Uterus (tissue), 2 donors: ENCODE results near the gene IL32.

Source experiments
- POLR2A ChIP-seq, 2 donors: fragments of 450-650 bp; IDR thresholded peaks; one replicate each; pipeline ENCODE4 v1.6.1; 2016; ENCODE audit warnings: antibody characterized with exemption in 2 of 2, mild to moderate bottlenecking in 1 of 2, moderate library complexity in 1 of 2
- TF ChIP-seq, protein P1 (sequence below), 4 experiments: fragments of 200-600 bp in 2 of 4; fragments of 450-650 bp in 2 of 4; sonication (generic) in 2 of 4; IDR thresholded peaks; one replicate each; pipeline ENCODE4 v1.5.1; 2016 to 2019; ENCODE audit warnings: antibody characterized with exemption in 4 of 4, mild to moderate bottlenecking in 2 of 4, moderate library complexity in 1 of 4

DNA sequence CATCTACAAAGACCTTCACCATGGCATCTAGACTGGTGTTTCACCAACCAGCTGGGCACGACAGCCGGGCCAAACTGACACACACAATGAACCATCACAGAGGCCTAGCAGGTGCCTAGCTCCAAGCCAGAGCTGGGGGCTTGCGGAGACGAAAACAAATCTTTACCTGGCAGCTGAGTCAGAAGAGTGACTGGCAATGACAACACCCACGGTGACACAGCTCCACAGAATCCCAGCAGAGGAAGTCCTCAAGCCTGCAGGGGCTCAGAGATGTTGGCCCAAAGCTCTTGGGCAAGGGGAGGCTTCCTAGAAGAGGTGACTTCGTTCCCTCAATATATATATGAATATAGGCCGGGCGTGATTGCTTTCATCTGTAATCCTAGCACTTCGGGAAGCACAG is 13.9 kb upstream of the IL32 start:
- TF ChIP-seq, protein P1, sequence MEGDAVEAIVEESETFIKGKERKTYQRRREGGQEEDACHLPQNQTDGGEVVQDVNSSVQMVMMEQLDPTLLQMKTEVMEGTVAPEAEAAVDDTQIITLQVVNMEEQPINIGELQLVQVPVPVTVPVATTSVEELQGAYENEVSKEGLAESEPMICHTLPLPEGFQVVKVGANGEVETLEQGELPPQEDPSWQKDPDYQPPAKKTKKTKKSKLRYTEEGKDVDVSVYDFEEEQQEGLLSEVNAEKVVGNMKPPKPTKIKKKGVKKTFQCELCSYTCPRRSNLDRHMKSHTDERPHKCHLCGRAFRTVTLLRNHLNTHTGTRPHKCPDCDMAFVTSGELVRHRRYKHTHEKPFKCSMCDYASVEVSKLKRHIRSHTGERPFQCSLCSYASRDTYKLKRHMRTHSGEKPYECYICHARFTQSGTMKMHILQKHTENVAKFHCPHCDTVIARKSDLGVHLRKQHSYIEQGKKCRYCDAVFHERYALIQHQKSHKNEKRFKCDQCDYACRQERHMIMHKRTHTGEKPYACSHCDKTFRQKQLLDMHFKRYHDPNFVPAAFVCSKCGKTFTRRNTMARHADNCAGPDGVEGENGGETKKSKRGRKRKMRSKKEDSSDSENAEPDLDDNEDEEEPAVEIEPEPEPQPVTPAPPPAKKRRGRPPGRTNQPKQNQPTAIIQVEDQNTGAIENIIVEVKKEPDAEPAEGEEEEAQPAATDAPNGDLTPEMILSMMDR (IDR thresholded peaks at IDR 0.05): no peak
- TF ChIP-seq POLR2A (IDR thresholded peaks at IDR 0.05): no peak
